Measurements from ENCODE around the gene AJAP1.
A peak's percentile ranks its signal among the peaks of the same experiment; 100 is the strongest.

Gene AJAP1

DNA sequence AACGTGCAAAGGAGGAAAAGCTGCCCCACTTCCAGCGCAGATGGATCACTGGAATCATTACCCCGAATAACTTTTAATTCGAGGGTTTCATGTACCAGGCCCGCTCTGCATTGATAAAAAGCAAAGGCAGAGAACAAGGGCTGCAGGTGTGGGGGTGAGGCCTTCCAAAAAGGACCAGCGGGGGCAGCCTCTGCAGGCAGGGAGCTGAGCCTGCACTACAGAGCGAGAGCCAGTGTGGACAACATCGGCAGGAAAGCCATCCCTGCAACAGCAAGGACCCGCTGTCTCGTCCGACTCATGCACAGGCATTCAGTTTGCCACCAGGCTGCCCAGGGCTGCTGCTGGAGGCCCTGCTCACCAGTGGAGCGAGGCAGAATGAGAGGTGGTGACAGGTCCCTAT is 27.1 kb upstream of the AJAP1 start:
- DNase-seq = no peak
- intact Hi-C loops (cut with DNase I) = no loop called here

DNA sequence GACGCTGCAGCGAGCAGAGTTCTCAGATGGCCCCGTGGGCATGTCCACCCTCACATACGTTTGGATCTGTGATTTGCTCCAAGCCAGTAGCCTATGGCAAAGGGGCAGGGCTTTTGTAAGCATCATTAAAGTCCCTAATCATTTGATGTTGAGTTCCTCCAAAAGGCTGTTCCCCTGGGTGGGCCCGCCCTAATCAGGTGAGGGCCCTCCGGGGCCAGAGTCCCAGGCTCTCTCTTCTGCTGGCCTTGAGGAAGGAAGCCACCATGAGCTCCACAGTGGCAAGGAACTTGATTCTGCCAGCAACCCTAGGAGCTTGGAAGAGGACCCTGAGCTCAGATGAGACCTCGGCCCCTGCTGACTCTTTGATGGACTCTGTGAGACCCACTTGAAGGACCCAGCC is 25.4 kb upstream of the AJAP1 start:
- intact Hi-C loops (cut with DNase I) = no loop called here
- no peak for DNase-seq

DNA sequence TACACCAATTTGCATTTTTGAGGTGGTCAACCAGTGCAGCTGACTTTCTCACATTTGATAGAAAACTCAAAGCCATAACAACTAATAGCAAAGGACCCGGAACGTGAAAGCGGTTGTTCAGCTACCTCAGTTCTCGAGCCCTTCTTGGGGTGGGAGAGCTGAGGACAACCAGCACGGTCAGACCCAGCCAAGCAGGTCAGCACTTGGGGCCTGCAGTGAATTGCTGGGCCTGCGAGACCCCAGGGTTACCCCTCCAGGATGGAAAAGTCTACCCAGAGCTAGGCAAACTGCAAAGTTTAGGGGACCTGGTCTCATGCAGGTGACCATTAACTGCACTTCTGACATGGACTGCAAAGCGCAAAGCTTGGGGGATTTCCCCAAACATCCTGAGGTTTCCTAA is 23.8 kb upstream of the AJAP1 start:
- intact Hi-C loops (cut with DNase I) = no loop called here
- DNase-seq = no peak

DNA sequence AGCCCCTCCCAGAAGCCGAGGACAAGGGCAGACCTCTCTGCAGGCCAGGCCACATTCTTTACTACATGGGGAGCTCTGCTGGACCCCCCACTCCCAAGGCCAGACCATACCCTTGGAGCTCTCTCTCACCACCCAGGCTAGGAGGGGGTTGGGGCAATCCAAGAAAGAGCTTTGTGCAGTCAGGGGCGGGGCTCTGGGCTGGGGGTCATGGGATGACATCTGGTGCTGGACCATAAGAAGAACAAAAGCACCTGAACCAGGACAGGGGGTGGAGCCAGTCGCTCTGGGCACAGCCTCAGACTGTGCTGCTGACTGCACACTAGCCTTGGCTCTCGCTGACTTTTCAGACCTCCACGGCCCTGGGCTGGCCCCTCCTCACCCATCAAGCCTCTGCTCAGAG is 23.1 kb upstream of the AJAP1 start:
- DNase-seq = no peak
- intact Hi-C loops (cut with DNase I) = no loop called here

DNA sequence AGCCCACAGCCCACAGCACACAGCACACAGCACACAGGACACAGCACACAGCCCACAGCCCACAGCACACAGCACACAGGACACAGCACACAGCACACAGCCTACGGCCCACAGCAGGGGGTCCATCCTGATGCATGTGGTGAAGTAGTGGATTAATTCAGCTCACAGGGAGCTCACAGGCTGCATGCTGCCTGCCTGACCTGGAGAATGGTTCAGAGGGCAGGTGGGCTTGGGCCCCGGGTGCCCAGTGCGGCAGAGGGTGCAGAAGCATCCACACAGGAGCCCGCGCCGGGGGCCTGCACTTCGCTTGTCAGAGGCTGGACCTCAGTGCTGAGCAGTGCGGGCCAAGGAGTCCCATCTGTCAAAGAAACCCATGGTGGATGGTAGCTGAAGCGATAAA is 21.1 kb upstream of the AJAP1 start:
- intact Hi-C loops (cut with DNase I) = no loop called here

DNA sequence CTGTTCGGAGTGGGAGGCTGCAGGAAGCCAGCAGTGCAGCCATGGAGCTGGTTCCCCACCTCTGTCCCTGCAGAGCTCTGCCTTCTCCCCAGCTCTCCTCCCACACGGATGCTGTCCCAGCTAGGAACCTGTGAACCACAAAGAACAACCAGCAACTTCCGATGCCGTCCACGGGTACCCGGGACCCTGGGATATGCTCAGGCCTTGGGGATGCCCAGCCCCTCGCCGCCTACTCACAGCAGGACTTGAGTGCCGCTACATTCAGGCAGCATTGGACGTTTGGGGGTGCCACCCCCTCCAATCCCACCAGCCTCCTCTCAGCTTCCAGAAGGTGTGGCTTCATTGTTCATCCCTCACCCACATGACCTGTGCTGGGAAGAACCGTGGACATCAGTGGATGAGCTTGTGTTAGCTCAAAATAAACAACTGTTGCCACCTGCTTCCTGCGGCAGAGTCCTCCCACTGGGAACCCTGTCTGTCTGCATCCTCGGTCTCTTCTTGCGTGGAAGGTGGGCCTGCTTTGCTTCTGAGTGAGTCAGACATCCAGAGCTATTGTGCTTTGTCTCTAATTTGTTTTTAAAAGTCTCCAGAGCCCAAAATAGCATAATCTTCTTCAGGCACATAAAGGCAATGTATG is 20.1 kb upstream of the AJAP1 start:
- intact Hi-C loops (cut with DNase I) = no loop called here
- no peak for DNase-seq

More for the DNA sequence above, 21.1 kb upstream of the AJAP1 start:
- DNase-seq = no peak

DNA sequence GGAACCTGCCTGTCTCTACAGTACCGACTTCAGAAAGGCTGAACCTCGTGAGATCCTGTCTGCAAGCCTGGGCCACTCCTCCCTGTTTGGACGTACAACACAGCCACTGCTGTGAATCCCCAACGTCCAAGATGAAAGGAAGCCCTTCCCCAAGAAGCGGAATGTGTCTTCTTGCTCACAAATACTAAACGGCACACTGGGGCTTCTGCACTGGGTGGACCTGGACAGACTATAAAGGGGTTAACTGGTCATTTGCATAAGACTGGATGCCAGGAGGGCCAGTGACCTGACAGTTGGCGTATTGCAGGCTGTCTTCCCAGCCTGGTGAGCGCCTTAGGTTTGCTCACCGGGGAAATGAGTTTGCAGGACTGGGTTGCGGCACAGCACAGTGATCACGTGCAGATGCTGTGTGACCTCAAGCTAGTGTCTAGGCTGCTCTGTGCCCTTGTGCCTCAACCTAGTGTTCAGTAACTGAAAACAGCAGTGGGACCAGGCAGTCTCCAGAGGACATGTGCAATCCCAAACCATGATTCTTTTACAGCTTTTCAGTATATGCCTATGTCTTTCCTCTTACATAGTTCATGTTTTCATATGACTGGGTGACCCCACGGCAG is 19.5 kb upstream of the AJAP1 start:
- intact Hi-C loops (cut with DNase I) = no loop called here
- no peak for DNase-seq

DNA sequence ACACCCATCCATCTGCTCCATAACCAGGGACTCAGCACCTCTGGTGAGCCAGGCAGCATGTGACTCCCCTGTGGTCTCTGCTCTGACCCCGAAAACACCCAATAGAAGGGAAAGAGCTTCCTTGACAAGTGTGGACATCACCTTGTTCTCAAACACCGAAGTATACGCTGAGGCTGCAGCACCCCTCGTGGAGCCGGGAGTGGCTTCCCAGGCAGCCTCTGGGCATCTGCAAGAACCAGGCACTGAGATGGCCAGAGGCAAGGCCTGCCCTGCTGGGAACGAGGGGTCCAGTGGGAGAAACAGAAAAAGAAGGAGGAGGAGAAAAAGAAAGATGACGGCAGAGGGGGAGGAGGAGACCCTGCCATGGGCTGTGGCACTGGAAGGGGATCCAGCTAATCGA is 18.2 kb upstream of the AJAP1 start:
- intact Hi-C loops (cut with DNase I) = no loop called here
- peak in 1 of 42 donors; percentile 0 for DNase-seq

DNA sequence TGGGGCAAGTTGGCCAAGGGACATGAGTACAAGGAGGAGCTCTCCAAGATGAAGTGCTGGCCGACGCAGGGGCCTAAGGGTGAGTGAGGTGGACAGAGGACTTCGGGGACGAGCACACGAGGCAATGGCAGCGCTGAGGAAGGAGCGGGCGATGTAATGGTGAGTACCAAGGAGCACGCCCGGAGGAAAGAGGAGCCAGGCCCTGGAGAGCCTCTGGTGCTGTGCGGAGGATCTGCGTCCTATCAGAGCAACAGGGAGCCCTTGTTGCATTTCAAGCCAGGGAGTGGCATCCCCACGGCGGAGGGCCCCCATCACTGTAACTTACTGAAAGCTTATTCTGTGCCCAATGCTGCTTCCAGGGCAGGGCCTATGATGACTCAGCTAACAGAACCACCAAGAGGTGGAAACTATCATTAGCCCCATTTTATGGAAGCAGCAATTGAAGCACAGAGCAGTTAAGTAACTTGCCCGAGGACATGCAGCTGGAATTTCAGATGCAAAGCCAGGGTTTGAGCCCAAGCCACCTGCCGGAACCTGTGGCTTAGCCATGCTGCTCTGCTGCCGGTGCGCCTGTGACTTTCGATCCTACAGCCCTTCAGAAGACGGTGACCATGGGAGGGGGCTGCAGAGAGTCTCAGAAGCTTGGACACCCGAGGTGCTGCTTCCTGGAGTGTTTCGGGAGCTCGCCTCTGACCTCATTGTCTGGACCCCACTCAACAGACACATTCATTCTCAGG is 17.6 kb upstream of the AJAP1 start:
- DNase-seq = peak in 1 of 42 donors; percentile 27
- intact Hi-C loops (cut with DNase I) = no loop called here

DNA sequence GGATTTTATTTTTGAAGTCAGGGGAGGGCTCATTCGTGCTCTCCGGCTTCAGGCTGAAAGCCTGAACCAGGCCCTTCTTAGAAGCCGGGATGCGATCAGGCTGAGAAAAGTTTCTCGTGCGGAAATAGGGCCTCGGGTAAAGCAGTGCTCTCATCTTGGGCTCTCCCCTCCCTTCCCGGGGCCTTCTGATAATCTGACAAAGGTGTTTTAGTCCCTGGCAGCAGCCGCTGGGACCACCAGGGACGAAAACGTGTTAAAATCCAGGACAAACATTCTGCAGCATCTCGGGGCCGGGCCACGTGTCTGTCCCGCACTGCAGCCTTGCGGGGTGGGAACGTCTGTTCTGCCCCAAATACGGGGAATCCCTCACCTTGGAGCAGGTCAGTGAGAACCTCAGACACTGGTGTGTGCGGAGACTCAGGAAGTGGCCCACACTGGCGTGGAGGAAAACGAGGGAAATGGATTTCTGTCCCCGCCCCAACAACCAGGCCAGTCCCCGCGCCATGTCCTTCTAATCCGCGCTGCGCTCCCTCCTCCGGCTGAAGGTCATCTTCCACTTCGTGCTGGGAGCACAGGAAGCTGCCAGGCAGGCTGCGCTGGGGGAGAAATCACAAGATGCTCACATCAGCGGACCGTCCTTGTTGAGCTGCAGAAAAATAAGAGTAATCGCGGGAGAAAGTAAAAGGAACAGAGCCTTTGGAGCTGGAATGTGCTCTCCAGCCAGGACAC is 16.6 kb upstream of the AJAP1 start:
- peak in 1 of 42 donors; percentile 17 for DNase-seq
- intact Hi-C loops (cut with DNase I) = no loop called here

DNA sequence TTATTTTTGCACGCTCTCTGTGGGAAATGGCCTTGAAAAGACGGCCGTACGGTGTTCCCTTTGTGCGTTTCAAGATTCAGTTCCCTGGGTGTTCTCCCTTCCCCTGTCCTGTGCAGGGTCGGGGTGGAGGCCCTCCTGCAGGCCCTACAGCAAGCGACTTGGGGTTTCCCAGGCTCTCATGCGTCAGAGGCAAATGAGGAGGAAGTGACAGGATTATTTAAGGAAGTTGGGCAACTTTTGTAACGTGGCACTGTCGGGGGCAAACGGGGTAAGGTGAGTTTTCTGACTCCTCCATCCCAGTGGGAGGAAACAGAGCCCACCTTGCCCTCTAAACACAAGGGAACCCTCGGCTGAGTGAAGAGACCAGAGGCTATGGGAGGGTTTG is 16.1 kb upstream of the AJAP1 start:
- peak in 1 of 42 donors; percentile 25 for DNase-seq
- intact Hi-C loops (cut with DNase I) = no loop called here

DNA sequence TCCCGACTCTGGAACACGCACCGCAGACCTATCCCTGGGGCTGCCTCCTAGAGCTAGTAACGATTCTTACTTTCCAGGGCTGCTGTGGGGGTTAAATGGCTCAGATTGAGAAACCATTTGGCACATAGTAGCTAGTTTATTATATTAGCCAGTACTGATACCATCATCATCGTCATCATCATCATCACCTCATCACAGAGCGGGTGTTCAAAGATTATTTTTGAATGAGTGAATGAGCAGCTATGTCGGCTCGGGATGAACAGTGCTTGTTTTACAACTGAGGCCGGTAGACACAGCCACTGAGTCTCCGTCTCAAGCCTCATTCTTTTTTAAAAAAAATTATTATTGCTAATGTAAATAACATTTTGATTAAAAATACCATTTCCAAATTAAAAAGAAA is 13.5 kb upstream of the AJAP1 start:
- no peak for DNase-seq

DNA sequence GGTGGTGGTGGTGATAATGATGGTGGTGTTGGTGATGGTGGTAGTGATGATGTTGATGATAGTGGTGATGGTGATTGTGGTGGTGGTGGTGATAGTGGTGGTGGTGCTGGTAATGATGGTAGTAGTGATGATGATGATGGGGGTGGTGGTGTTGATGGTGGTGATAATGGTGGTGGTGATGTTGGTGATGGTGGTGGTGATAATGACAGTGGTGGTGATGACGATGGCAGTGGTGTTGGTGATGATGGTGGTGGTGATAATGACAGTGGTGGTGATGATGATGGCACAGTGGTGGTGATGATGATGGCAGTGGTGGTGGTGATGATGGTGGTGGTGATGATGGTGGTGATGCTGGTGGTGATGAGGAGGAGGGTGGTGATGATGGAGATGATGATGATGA is 7.0 kb upstream of the AJAP1 start:
- no peak for DNase-seq
- intact Hi-C loops (cut with DNase I) = no loop called here

More for the DNA sequence above, 13.5 kb upstream of the AJAP1 start:
- intact Hi-C loops (cut with DNase I) = no loop called here

DNA sequence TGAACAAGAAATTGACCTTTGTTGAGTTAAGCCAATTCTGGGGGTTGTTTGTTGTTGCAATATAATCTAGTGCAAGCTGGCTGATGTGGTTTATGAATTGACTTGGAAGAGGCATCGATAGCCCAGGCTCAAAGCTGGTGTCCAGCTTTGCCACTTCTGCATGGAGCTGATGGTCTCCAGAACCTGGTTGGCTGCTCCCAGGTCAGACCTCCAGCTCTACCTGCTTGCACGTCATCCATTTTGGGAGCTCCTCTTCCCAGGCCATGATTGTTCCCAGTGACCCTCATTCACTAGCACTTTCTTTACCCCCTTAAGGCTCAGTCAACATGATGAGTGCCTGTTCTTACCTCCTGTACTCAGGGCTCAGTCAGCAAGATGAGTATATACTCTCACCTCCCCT is 5.8 kb upstream of the AJAP1 start:
- intact Hi-C loops (cut with DNase I) = no loop called here

DNA sequence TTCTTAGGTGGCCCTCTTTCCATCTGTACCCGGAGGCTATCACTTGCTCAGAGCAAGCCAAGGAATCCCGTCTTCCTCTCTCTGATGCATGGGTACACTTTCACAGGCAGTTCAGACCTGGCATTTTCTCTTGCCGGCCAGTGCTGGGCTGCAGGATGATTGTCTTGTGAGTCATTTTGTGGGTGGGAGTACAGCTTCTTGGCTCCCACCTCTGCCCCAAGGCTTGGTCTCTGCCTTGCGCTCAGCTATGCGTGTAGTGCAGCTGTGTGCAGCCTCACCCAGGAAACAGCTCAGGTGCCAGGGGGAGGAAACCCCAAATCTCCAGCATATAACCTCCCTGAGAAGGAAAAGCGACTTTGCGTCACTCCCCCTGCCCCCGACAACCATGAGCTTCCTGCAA is 3.9 kb upstream of the AJAP1 start:
- peak in 1 of 42 donors; percentile 21 for DNase-seq
- intact Hi-C loops (cut with DNase I) = loop anchor here (10.0 kb wide), 1 partner anchor 124 kb away; no protein-coding TSS in a partner anchor

More for the DNA sequence above, 5.8 kb upstream of the AJAP1 start:
- DNase-seq = no peak

DNA sequence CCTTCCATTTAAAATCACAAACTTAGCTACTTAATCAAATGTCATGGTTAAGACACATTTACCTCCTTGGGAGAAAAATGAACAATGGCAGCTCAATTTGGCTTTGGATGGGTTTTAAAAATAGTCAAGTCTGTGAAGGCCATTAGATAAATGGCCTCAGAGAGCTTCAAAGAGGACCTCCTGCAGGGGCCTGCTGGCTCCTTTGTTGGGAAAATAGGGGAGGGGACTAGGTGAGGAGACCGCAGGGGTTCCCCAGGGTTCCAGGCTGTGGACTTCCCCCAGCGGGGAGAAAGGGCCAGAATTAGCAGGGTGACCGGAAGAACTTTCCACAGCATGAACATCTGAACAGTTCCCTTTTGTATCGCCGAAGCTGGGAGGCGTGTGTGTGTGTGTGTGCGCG is 3.4 kb upstream of the AJAP1 start:
- DNase-seq = no peak
- intact Hi-C loops (cut with DNase I) = loop anchor here (10.0 kb wide), 1 partner anchor 124 kb away; no protein-coding TSS in a partner anchor

DNA sequence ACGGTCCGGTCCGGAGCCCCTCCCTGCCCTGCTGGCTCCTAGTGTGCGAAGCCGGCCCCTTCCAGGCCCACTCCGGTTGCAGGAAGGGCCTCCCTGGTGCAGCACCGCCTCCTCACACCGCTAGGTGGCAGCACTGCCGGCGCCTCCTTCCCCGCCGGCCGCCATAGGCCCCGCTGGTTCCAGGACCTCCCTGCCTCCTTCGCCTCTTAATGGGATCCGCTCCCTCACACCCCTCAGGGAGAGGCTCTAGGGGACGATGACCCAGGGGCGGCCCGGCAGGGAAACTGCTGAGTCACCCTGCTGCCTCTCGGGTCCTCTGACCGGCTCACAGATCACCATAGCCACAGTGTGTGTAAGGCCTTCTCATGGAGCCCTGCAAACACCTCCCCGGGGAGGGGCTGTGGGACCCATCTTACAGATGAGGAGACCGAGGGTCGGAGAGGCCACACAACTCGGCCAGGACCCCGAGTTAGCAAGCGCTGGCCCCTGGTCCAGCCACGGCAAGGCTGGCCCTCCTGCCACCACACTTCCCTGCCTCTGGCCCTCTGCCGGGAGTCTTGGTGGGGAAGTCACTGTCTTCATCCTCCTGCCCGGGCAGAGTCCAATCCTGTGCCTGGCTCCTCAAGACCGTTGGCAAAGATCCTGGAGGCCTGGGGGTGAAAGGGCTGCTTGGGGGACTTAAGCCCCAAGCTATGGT is 1.6 kb upstream of the AJAP1 start:
- DNase-seq = peak in 41 of 42 donors; percentile 46 to 93 (median 81)
- intact Hi-C loops (cut with DNase I) = loop anchor here (2.0 to 10.0 kb wide), 2 partner anchors 122 to 174 kb away; no protein-coding TSS in a partner anchor

DNA sequence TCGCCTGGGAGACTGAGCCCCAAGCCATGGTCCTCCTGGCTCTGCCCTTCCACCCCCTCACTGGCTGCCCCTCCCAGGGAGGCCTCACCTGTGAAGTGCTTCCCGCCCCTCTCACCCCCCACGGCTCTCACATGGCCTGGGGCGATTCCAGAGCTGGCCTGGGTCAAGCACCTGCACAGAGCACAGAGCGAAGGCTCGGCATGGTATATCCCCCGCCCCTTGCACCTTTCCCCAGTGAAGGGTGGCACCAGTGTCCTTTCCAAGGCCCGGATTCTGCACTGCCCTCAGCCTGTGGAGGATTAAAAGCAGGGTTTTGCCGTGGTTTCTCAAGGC is 1.1 kb upstream of the AJAP1 start:
- DNase-seq = no peak
- intact Hi-C loops (cut with DNase I) = loop anchor here (2.0 to 10.0 kb wide), 2 partner anchors 122 to 174 kb away; no protein-coding TSS in a partner anchor

All from head of caudate nucleus (tissue), 42 donors.